MG63 (cell line): ENCODE data around the gene REEP1. TPM values are rescaled to one million over a fixed set of nuclear protein-coding genes. Genes with fewer than 3 reads are reported as not detected.
"Not testable (repeated sequence)": the region's sequence is repeated elsewhere in the genome, so short reads cannot be mapped to it uniquely, and the experiment has no call there.

Experiments used
- DNase-seq: peaks from one replicate; pipeline ENCODE4 v3.0.0-alpha.2; 2020
- H3K27me3 ChIP-seq: fragments of 250-450 bp; sonication (Bioruptor Pico); 2 replicates; pipeline ENCODE4 v1.5.1; 2020; ENCODE audit warnings: mild to moderate bottlenecking, moderate library complexity
- H3K36me3 ChIP-seq: fragments of 250-450 bp; sonication (Bioruptor Pico); 2 replicates; pipeline ENCODE4 v1.5.1; 2020; ENCODE audit warnings: mild to moderate bottlenecking, moderate library complexity
- H3K4me3 ChIP-seq: fragments of 250-450 bp; sonication (Bioruptor Pico); 2 replicates; pipeline ENCODE4 v1.5.1; 2020; ENCODE audit warnings: mild to moderate bottlenecking, moderate library complexity
- H3K9me3 ChIP-seq: fragments of 250-450 bp; sonication (Bioruptor Pico); 2 replicates; pipeline ENCODE4 v1.5.1; 2020; ENCODE audit warnings: mild to moderate bottlenecking, moderate library complexity
- total RNA-seq: library from RNA; depleted of rRNA; stranded (reverse); fragments of >200 nt; shearing (Covaris generic); gene quantifications from 2 replicates; pipeline ENCODE4 v1.2.3, GENCODE V29; 2014; ENCODE audit warnings: low replicate concordance

The REEP1 gene
- total RNA-seq, 1 experiment from 2014 or later = 0.95 TPM

GRCh38 chr2:86357392-86357963 lies 20.1 kb upstream of the REEP1 start:
- H3K27me3 ChIP-seq = no peaks in the 10 kb centered on the region
- no peaks in the 10 kb centered on the region for H3K9me3 ChIP-seq
- H3K36me3 ChIP-seq = no peaks in the 10 kb centered on the region
- no peak for DNase-seq
- H3K4me3 ChIP-seq = no peak overlapping the region

- DNase-seq = no peak
- Histone ChIP-seq H3K9me3 (no peaks in the 10 kb centered on the region; the same call in 1 of the 2 replicates), H3K4me3 (no peak overlapping the region), H3K36me3 (no peaks in the 10 kb centered on the region), H3K27me3 (no peaks in the 10 kb centered on the region)
Measured at GRCh38 chr2:86352727-86353221, 15.3 kb upstream of the REEP1 start.

GRCh38 chr2:86352137-86352726 lies 14.8 kb upstream of the REEP1 start:
- H3K9me3 ChIP-seq = no peaks in the 10 kb centered on the region; the same call in 1 of the 2 replicates
- no peaks in the 10 kb centered on the region for H3K36me3 ChIP-seq
- no peak for DNase-seq
- no peak overlapping the region for H3K4me3 ChIP-seq
- H3K27me3 ChIP-seq = no peaks in the 10 kb centered on the region

- H3K36me3 ChIP-seq = no peaks in the 10 kb centered on the region
- DNase-seq = no peak
- no peak overlapping the region for H3K4me3 ChIP-seq
- H3K9me3 ChIP-seq = no peaks in the 10 kb centered on the region; the same call in 1 of the 2 replicates
- no peaks in the 10 kb centered on the region for H3K27me3 ChIP-seq
Measured at GRCh38 chr2:86350751-86351150, 13.3 kb upstream of the REEP1 start.

- Histone ChIP-seq H3K9me3 (peaks cover under 1% of the 10 kb centered on the region; the same call in 1 of the 2 replicates), H3K4me3 (no peak overlapping the region), H3K36me3 (no peaks in the 10 kb centered on the region), H3K27me3 (0 out of 2 replicates have a peak, but pooled peaks cover 2% of the 10 kb centered on the region)
- no peak for DNase-seq
Measured at GRCh38 chr2:86347401-86347800, 10.0 kb upstream of the REEP1 start.

GRCh38 chr2:86345783-86346370 lies 8.5 kb upstream of the REEP1 start:
- not testable (repeated sequence) for H3K27me3 ChIP-seq, DNase-seq

GRCh38 chr2:86344404-86344803 lies 7.0 kb upstream of the REEP1 start:
- Histone ChIP-seq H3K27me3 (peaks cover 8% of the 10 kb centered on the region), H3K9me3 (peaks cover 3% of the 10 kb centered on the region; the same call in 1 of the 2 replicates), H3K36me3 (no peaks in the 10 kb centered on the region), H3K4me3 (no peak overlapping the region)
- DNase-seq = no peak

More at GRCh38 chr2:86345783-86346370, 8.5 kb upstream of the REEP1 start:
- H3K4me3 ChIP-seq, H3K9me3 ChIP-seq, H3K36me3 ChIP-seq: not testable (repeated sequence)

- Histone ChIP-seq H3K4me3 (no peak overlapping the region), H3K9me3 (peaks cover 3% of the 10 kb centered on the region; the same call in 1 of the 2 replicates), H3K36me3 (no peaks in the 10 kb centered on the region), H3K27me3 (peaks cover 24% of the 10 kb centered on the region)
- no peak for DNase-seq
Measured at GRCh38 chr2:86342488-86342887, 5.1 kb upstream of the REEP1 start.

GRCh38 chr2:86341470-86341869 lies 4.0 kb upstream of the REEP1 start:
- peaks cover 24% of the 10 kb centered on the region for H3K27me3 ChIP-seq
- no peak for DNase-seq

GRCh38 chr2:86338778-86339295 lies 1.4 kb upstream of the REEP1 start:
- Histone ChIP-seq H3K27me3 (peaks cover 22% of the 10 kb centered on the region), H3K9me3 (peaks cover 3% of the 10 kb centered on the region; the same call in 1 of the 2 replicates), H3K4me3 (no peak overlapping the region), H3K36me3 (no peaks in the 10 kb centered on the region)
- no peak for DNase-seq

More at GRCh38 chr2:86341470-86341869, 4.0 kb upstream of the REEP1 start:
- H3K4me3 ChIP-seq = no peak overlapping the region
- no peaks in the 10 kb centered on the region for H3K36me3 ChIP-seq
- H3K9me3 ChIP-seq = peaks cover 3% of the 10 kb centered on the region; the same call in 1 of the 2 replicates

- Histone ChIP-seq H3K27me3 (peaks cover 22% of the 10 kb centered on the region), H3K9me3 (0 out of 2 replicates have a peak, but pooled peaks cover under 1% of the 10 kb centered on the region), H3K4me3 (peak overlapping the region; percentile 39), H3K36me3 (no peaks in the 10 kb centered on the region)
- no peak for DNase-seq
Measured at GRCh38 chr2:86336675-86337243, 667 bp downstream of the REEP1 start.

GRCh38 chr2:86335865-86336674 lies 1.4 kb downstream of the REEP1 start:
- Histone ChIP-seq H3K9me3 (no peaks in the 10 kb centered on the region), H3K4me3 (no peak overlapping the region), H3K36me3 (no peaks in the 10 kb centered on the region), H3K27me3 (peaks cover 22% of the 10 kb centered on the region)
- DNase-seq = no peak

GRCh38 chr2:86333378-86333777 lies 4.0 kb downstream of the REEP1 start:
- H3K36me3 ChIP-seq = no peaks in the 10 kb centered on the region
- H3K9me3 ChIP-seq = no peaks in the 10 kb centered on the region
- no peak for DNase-seq
- peaks cover 7% of the 10 kb centered on the region for H3K27me3 ChIP-seq
- no peak overlapping the region for H3K4me3 ChIP-seq

GRCh38 chr2:86332654-86333053 lies 4.8 kb downstream of the REEP1 start:
- H3K4me3 ChIP-seq = no peak overlapping the region
- no peaks in the 10 kb centered on the region for H3K36me3 ChIP-seq
- peaks cover under 1% of the 10 kb centered on the region; the same call in 1 of the 2 replicates for H3K27me3 ChIP-seq
- no peak for DNase-seq
- H3K9me3 ChIP-seq = no peaks in the 10 kb centered on the region

- no peaks in the 10 kb centered on the region for H3K36me3 ChIP-seq
- H3K4me3 ChIP-seq = no peak overlapping the region
- no peak for DNase-seq
Measured at GRCh38 chr2:86331384-86331783, 6.0 kb downstream of the REEP1 start.

GRCh38 chr2:86330001-86330400 lies 7.4 kb downstream of the REEP1 start:
- Histone ChIP-seq H3K36me3 (no peaks in the 10 kb centered on the region), H3K4me3 (no peak overlapping the region), H3K9me3 (no peaks in the 10 kb centered on the region), H3K27me3 (no peaks in the 10 kb centered on the region)
- no peak for DNase-seq

More at GRCh38 chr2:86331384-86331783, 6.0 kb downstream of the REEP1 start:
- Histone ChIP-seq H3K9me3 (no peaks in the 10 kb centered on the region), H3K27me3 (no peaks in the 10 kb centered on the region)
